MCF 10A (cell line): ENCODE data around the gene EIF3M. TPM values are rescaled to one million over a fixed set of nuclear protein-coding genes. Genes with fewer than 3 reads are reported as not detected.

Source experiments
- BruUV-seq: library from RNA; stranded (reverse); fragments of 400-500 nt; replicated peaks from 2 replicates; lab custom pipeline; 2021; lab: Mats Ljungman, UMichigan
- CTCF ChIA-PET: fragments of 300-600 bp; sonication (Branson Sonifier 250); formaldehyde crosslinking; extraction: SDS; loops from one replicate; lab custom pipeline; 2021; ENCODE audit warnings: antibody characterized with exemption, inconsistent platforms; lab: Yijun Ruan, JAX
- POLR2A ChIA-PET: fragments of 300-600, 350-650 bp; sonication (Branson Sonifier 250); formaldehyde crosslinking; extraction: SDS; loops from one replicate; lab custom pipeline; 2020; ENCODE audit warnings: antibody characterized with exemption, inconsistent platforms; lab: Yijun Ruan, JAX
- DNase-seq: peaks from one replicate; pipeline ENCODE4 v3.0.0-alpha.2; 2018; ENCODE audit not compliant: unreplicated experiment
- H3K27ac Mint-ChIP-seq: one replicate; pipeline ENCODE4 v1.8.0; 2022; ENCODE audit warnings: mild to moderate bottlenecking, low read depth, mixed read lengths; ENCODE audit not compliant: unreplicated experiment
- H3K27me3 Mint-ChIP-seq: one replicate; pipeline ENCODE4 v1.8.0; 2022; ENCODE audit warnings: mixed read lengths; ENCODE audit not compliant: insufficient read depth, unreplicated experiment
- H3K36me3 Mint-ChIP-seq: one replicate; pipeline ENCODE4 v1.8.0; 2022; ENCODE audit warnings: mild to moderate bottlenecking, moderate library complexity, mixed read lengths; ENCODE audit not compliant: insufficient read depth, unreplicated experiment
- H3K4me1 Mint-ChIP-seq: one replicate; pipeline ENCODE4 v1.8.0; 2022; ENCODE audit warnings: mixed read lengths; ENCODE audit not compliant: insufficient read depth, unreplicated experiment
- H3K4me3 Mint-ChIP-seq: one replicate; pipeline ENCODE4 v1.8.0; 2022; ENCODE audit warnings: mild to moderate bottlenecking, moderate library complexity, mixed read lengths; ENCODE audit not compliant: unreplicated experiment
- H3K9me3 Mint-ChIP-seq: one replicate; pipeline ENCODE4 v1.8.0; 2022; ENCODE audit warnings: mixed read lengths; ENCODE audit not compliant: unreplicated experiment
- intact Hi-C: fragments of 100-400 bp; cut with micrococcal nuclease; formaldehyde crosslinking; loops from 2 replicates; pipeline ENCODE4 v1.14.1; 2022
- total RNA-seq: library from RNA; stranded (reverse); gene quantifications from 2 replicates; pipeline ENCODE4 v1.2.3, GENCODE V29; 2022
- TF ChIP-seq, protein P1 (sequence below): fragments of 200-600 bp; IDR thresholded peaks from one replicate; pipeline ENCODE4 v1.8.0; 2022; ENCODE audit warnings: antibody characterized with exemption, mild to moderate bottlenecking; ENCODE audit not compliant: unreplicated experiment

The EIF3M gene
- total RNA-seq, 1 experiment from 2014 or later = 443 TPM

DNA sequence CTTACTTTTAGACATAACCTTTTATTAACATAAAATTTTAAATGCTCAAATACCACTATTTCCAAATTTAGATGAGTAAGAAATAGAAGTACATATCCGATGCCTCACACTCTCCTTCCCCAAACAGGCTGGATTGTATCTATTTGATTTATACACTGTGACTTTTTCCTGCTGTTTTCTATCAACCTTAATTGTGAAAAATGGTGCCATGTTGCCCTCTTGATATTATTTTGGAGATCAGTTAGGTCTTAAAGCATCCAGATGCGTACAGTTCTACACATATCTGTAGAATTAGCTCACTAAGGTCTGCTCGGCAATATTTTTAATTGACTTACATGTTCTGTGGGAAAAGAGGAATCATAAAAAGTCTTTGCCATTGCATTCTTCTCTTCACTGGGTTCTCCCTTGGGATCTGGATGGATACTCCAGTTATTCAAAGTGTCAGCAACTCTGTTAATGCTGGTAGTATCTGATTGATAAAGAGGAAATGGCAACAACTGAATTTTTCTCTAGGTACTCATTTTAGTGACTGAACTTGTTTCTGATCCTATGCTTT, 27.2 kb downstream of the EIF3M start:
- Mint-ChIP-seq H3K36me3 (peaks cover 25% of the 10 kb centered on the region), H3K4me3 (no peak overlapping the region), H3K27me3 (no peaks in the 10 kb centered on the region), H3K4me1 (no peaks in the 10 kb centered on the region), H3K27ac (no peak overlapping the region), H3K9me3 (peaks cover 7% of the 10 kb centered on the region)
- ChIA-PET CTCF (interaction anchor here (1.0 kb wide), 1 partner anchor 16 kb away, joined by 3 read pairs; no protein-coding TSS in a partner anchor), POLR2A (no interaction called here)
- intact Hi-C loops = no loop called here
- BruUV-seq = no TSS peak
- TF ChIP-seq, protein P1, sequence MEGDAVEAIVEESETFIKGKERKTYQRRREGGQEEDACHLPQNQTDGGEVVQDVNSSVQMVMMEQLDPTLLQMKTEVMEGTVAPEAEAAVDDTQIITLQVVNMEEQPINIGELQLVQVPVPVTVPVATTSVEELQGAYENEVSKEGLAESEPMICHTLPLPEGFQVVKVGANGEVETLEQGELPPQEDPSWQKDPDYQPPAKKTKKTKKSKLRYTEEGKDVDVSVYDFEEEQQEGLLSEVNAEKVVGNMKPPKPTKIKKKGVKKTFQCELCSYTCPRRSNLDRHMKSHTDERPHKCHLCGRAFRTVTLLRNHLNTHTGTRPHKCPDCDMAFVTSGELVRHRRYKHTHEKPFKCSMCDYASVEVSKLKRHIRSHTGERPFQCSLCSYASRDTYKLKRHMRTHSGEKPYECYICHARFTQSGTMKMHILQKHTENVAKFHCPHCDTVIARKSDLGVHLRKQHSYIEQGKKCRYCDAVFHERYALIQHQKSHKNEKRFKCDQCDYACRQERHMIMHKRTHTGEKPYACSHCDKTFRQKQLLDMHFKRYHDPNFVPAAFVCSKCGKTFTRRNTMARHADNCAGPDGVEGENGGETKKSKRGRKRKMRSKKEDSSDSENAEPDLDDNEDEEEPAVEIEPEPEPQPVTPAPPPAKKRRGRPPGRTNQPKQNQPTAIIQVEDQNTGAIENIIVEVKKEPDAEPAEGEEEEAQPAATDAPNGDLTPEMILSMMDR = no peak
- no peak for DNase-seq

DNA sequence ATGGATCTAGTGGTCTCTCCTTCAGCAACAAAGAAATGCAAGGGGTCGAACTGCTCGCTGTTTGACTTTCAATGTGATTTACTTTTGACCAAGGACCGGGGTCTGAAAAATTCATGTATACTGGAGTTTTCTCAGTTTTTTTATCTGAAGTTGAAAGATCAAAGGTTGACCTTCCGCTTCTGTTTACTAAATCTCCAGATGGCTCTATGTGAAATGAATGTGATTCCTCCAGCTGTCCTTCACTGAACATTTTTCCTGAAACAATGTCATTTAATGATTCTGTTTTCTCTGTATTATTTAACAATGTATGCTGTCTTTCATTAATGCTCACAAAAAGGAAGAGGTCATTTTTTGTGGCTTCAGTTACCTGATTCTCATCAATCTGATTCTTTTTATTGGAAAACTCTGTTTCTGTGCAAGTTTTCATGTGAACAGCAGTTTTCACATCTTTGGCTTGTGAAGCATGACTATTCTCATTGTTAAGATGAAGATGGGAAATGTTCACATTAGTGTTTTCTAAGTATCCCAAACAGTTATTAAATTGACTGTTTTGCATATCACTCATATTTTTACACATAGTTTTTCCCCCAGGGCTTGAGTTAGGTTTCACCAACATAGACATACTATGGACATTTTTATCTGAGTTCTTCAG, 30.0 kb downstream of the EIF3M start:
- no peaks in the 10 kb centered on the region for H3K27me3 Mint-ChIP-seq
- H3K27ac Mint-ChIP-seq = no peak overlapping the region
- H3K36me3 Mint-ChIP-seq = peaks cover 6% of the 10 kb centered on the region
- ChIA-PET CTCF (no interaction called here), POLR2A (no interaction called here)
- BruUV-seq = no TSS peak
- H3K4me1 Mint-ChIP-seq = no peaks in the 10 kb centered on the region
- peaks cover 17% of the 10 kb centered on the region for H3K9me3 Mint-ChIP-seq
- TF ChIP-seq, protein P1 = no peak
- H3K4me3 Mint-ChIP-seq = no peak overlapping the region
- no peak for DNase-seq
- intact Hi-C loops = loop anchor here (2.0 kb wide), 1 partner anchor 297 kb away; no protein-coding TSS in a partner anchor

DNA sequence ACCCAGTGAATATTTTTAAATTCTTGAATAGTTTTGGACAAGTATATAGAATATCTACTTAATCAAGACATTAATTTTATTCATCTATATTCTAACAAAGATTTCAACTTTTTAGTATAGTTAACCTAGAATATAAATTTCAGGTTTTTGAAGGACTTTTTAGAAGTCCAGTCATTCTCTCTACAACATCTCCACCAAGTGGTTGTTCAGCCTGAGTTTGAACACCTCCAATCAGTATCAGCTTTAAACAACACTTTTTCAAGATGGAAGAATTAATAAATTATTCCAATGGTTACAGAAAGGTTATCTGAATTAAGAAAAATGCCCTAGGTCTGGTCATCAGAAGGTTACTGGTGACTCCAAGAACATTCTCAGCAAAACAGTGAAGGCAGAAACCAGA, 31.8 kb downstream of the EIF3M start:
- Mint-ChIP-seq H3K9me3 (peaks cover 9% of the 10 kb centered on the region), H3K4me3 (no peak overlapping the region), H3K36me3 (peaks cover 7% of the 10 kb centered on the region), H3K27me3 (no peaks in the 10 kb centered on the region), H3K4me1 (no peaks in the 10 kb centered on the region), H3K27ac (no peak overlapping the region)
- peak; percentile 6 for DNase-seq
- intact Hi-C loops = loop anchor here (1.0 kb wide), 1 partner anchor 292 kb away; no protein-coding TSS in a partner anchor
- TF ChIP-seq, protein P1 = peak; percentile 15
- POLR2A ChIA-PET = interaction anchor here (0.7 kb wide), 1 partner anchor 32 kb away, joined by 4 read pairs; the partner anchor contains the start of gene EIF3M
- CTCF ChIA-PET = interaction anchor here (0.6 to 1.1 kb wide), 3 partner anchors 11 to 295 kb away, joined by 3 to 4 read pairs (median 3); no protein-coding TSS in a partner anchor
- BruUV-seq = no TSS peak

DNA sequence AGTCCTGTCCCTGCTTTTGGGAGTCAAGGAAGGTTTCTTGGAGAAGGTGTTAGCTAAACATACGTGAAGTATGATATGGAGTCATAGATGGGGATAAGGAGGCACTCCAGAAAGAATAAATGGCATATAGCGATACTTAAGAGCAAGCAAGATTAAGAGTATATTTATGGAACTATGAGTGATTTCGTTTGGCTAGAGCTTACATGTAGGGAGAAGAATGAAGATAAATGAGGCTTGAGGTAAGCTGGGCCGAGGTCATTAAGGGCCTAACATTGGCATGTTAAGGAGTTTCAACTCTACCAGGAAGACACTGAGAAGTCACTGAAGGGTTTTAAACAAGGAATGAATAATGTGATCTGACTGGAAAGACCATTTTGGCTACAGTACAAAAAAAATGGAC, 33.3 kb downstream of the EIF3M start:
- no peak overlapping the region for H3K27ac Mint-ChIP-seq
- TF ChIP-seq, protein P1 = no peak
- ChIA-PET CTCF (interaction anchor here (1.1 kb wide), 1 partner anchor 293 kb away, joined by 4 read pairs; no protein-coding TSS in a partner anchor), POLR2A (no interaction called here)
- DNase-seq = no peak
- no peaks in the 10 kb centered on the region for H3K4me1 Mint-ChIP-seq
- no peak overlapping the region for H3K4me3 Mint-ChIP-seq
- BruUV-seq = no TSS peak
- peaks cover 7% of the 10 kb centered on the region for H3K36me3 Mint-ChIP-seq
- H3K9me3 Mint-ChIP-seq = peaks cover 18% of the 10 kb centered on the region
- intact Hi-C loops = no loop called here
- H3K27me3 Mint-ChIP-seq = no peaks in the 10 kb centered on the region
